GM08714 (cell line): ENCODE results near the gene FBXO5.
"Not testable (repeated sequence)": the region's sequence is repeated elsewhere in the genome, so short reads cannot be mapped to it uniquely, and the experiment has no call there.

Experiments
- H3K4me3 ChIP-seq: fragments of 200-500 bp; sonication (Bioruptor generic); 2 replicates; pipeline ENCODE4 v1.5.1; 2014; ENCODE audit warnings: mild to moderate bottlenecking, low read length, inconsistent platforms
- ZNF274 ChIP-seq: IDR thresholded peaks from 2 replicates; pipeline ENCODE4 v1.6.1; 2012; ENCODE audit warnings: mild to moderate bottlenecking, low read depth, low read length

FBXO5 gene

GRCh38 chr6:153002613-153003365 lies 19.9 kb upstream of the FBXO5 start, which contains the start of gene MTRF1L:
Gene MTRF1L (minus strand): TSS chr6:153002709. CDS start chr6:153002685, 24 bp downstream.
- no peak for TF ChIP-seq ZNF274

DNA sequence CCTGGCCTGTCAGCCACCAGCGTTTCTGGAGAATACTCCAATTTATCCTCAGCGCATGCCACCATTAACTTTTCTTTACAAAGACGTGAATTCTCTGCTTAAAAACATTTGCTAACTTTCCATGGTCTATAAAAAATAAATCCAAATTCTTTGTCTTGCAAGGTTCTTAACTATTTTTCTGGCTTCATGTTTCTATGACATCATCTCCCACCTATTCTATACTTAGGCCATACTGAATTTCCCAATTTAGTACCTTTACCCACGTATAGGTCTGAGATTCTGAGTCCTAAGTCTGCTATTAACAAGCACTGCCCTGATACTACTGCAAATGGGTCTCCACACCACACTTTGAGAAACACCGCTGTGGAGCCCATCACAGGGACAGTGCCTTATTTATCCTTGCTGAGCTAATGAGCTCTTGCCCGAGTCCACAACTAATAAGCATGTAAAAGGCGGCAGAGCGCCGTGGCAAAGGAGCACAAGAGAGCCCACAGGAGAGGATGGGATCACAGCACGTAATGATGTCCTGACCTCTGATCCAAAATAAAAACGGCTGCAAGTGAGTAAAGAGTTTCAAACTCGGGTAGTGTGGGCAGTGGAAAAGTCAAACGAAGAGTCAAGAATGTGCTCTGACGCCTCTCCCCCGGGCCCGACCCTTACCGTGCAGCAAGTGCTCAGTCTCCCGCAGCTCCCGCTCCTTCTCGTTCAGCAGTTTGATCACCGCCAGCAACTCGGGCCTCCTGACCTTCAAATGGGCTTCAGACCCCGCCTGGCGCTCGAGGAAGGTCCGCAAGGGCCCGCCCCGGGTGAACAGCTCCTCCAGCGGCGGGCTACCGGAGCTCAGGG lies 19.1 kb upstream of the FBXO5 start:
- peak overlapping the region; percentile 99 for H3K4me3 ChIP-seq
- no peak for TF ChIP-seq ZNF274

More at GRCh38 chr6:153002613-153003365, 19.9 kb upstream of the FBXO5 start, which contains the start of gene MTRF1L:
- peak within 1 kb of the TSS; percentile 99 for H3K4me3 ChIP-seq

DNA sequence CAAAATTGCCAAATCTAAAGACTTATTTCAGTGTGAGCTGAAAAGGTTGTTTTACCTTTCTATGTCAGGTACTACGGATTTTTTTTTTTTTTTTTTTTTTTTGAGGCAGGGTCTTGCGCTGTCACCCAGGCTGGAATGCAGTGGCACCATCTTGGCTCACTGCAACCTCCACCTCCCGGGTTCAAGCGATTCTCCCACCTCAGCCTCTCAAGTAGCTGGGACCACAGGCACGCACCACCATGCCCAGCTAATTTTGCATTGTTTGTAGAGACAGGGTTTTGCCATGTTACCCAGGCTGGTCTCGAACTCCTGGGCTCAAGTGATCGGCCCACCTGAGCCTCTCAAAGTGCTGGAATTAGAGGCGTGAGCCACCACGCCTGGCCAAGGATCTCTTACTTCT lies 17.9 kb upstream of the FBXO5 start:
- peak overlapping the region; percentile 99 for H3K4me3 ChIP-seq

DNA sequence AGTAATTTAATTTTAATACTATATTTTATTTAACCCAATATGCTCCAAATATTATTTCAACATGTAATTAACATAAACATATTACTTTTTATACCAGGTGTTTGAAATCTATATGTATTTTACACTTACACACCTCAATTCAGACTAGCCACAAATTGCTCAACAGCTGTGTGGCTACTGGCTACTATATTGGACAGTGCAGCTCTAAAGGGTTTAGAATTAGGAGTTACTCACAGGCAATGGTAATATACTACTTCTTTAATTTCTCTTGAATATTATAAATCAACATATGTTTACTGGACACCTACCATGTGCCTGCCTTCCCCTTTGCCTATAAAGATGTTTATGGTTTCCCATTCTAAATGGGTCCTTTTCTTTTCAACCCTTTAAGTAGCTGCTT lies 17.4 kb upstream of the FBXO5 start:
- no peak overlapping the region for H3K4me3 ChIP-seq
- no peak for TF ChIP-seq ZNF274

DNA sequence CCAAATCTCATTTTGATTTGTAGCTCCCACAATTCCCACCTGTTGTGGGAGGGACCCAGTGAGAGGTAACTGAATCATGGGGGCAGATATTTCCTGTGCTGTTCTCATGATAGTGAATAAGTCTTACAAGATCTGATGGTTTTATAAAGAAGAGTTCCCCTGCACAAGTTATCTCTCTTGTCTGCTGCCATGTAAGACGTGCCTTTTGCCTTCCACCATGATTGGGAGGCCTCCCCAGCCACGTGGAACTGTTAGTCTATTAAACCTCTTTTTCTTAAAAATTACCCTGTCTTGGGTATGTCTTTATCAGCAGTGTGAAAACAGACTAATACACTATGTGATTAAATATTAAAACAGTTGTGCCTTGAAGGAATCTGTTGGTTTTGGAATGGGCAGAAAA lies 16.7 kb upstream of the FBXO5 start:
- not testable (repeated sequence) for H3K4me3 ChIP-seq

DNA sequence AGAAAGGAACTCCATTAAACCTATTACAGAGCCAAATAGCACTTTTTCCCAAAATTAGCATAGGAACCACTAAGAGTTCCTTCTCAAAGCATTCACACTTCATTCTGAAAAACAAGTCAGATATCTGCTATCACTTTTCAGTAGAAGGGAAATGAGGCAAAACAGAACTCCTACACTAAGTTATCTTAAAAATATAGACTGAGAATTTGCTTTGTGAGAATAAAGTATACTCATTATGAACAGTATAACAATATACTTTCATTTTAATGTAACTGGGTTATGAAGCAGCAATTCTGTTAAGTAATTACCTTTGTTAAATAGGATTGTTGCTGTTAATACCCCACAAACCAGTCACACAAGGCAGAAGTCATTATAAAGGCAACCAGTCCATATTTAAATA lies 11.0 kb upstream of the FBXO5 start:
- no peak overlapping the region for H3K4me3 ChIP-seq
- TF ChIP-seq ZNF274: no peak

DNA sequence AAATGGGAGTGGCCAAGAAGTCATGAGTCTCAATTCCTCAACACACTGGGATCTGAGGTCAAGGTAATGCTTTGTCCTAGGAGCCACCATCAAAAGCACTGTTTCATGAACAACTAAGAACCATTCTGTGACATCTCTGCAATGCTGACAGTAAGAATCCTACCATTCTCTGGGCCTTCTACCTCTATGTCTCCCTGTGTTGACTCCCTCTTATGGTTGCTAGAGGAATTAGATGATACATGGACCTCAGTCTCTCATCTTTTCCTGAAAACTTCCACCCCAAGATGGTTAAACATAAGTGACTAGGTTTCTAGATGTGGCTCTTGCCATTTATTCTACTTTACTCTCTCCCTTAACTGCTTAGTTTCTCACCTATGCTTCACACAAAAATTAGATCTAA lies 10.6 kb upstream of the FBXO5 start:
- H3K4me3 ChIP-seq: no peak overlapping the region
- no peak for TF ChIP-seq ZNF274

DNA sequence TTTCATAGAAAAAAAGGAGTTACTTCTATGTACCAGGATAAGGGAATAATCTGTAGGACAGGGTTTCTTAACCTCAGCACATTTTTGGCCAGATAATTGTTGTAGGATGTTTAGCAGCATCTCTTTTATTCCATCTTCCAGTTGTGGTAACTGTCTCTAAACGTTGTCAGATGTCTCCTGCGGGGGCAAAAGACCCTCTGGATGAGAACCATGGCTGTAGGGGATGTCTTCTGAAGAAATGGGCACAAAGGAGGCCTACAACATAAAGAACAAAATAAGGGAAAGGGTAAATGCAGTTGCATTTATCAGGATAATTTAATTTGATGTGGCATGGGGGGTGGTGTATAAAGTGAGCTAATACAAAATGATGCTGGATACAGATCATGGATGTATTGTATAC lies 4.1 kb upstream of the FBXO5 start:
- no peak for TF ChIP-seq ZNF274
- H3K4me3 ChIP-seq: no peak overlapping the region

GRCh38 chr6:152985300-152985699 lies 2.5 kb upstream of the FBXO5 start:
- peak overlapping the region; percentile 97 for H3K4me3 ChIP-seq

GRCh38 chr6:152984513-152984872 lies 1.7 kb upstream of the FBXO5 start:
- H3K4me3 ChIP-seq: peak overlapping the region; percentile 97
- TF ChIP-seq ZNF274: no peak

DNA sequence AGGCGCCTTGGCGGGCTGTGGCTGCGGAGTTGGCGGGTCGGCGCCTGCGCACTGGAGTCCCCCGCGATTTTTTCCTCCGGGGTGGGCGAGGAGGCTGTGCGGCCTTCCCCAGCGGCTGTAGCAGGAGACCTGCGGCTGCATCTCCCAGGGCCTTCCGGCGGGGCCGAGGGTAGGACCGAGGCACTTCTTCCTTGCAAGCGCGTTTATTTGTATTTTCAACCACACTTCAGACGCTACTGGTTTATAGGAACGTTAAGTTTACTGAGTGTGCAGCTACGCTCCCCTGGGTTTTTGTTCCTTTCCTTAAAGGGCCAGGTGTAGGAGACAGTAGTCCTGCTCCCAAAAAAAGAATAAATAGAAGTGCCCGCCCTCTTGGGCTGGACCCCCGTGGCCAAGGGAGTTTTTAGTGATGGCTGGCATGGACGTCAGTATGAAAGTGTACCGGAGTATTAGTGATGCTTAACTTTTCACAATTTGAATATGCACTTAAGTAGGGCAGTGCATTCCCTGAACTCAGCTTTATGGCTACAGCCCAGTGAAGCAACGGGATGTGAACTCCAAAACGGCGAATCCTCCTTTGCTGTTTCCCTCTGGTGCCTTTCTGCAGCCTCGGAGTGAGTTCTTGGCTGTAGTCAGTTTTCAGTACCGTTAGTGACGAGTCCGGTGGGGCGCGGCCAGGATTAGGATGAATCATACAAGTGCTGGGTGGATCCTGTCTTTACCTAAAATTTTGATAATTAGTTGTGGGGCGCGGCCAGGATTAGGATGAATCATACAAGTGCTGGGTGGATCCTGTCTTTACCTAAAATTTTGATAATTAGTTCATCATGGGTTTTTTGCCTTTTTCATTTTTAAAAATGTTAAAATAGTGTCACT lies 1.0 kb upstream of the FBXO5 start:
- H3K4me3 ChIP-seq: peak overlapping the region; percentile 97
- TF ChIP-seq ZNF274: no peak

DNA sequence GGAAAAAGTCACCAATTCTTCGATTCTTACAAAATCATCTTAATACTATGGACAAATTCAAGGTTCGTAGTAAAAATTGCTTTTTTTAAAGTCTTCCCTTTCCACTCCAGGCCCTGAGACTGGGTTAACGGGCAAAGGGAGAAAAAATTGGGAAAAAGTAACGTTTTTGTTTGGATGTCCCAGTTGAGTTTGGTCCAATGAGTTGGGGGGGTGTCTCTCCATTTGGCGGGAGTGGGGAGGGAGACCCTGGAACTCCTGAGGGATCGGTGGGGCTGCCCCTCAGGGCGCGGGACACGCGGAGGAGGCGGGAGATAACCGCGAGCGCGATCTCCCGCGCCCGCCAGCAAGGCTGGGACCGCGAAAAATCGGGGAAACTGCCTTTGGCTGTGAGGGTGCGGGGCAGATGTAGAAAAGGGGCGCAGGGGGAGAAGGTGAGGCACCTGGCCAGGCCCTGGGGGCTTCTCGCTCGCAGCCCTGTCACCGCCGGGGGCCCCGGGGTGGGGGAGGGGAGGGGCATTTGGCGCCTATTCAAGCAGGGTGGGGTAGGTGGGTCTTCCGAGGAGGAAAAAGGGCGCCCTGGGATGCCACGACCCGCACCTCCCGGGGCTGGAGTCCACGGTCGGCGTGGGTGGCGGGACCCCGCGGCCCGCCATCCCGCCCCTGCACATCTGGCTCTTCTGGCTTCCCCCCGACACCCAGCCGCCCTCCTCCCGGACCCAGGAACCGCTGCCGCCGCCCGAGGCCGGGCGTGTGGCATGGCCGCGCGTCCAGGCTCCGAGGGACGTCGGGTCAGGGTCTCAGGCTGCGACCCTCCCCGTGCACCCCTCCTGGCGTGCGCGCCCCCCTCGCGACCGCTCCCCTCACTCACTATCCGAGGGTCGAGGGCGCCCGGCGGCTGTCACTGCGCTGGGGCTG lies 595 bp downstream of the FBXO5 start:
- H3K4me3 ChIP-seq: peak overlapping the region; percentile 95
- no peak for TF ChIP-seq ZNF274

DNA sequence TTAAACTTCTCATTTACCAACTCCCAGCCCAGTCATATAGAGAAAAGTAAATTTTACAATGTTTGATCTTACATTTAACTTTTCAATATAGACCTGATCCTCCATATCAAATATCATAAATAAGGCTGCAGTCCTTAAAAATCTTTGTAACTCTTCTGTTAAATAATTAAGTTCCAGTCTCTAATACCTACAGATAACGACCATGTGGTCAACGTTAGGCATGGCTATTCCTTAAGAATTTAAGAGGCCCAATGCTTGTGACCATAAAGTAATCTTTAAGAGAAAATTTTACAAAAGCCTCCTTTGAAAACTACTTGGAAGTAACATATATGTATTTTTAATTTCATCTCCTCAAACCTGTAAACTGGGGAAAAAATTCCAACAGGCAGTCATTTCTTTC lies 1.6 kb downstream of the FBXO5 start:
- no peak for TF ChIP-seq ZNF274
- H3K4me3 ChIP-seq: peak overlapping the region; percentile 95; the same call in 1 of the 2 replicates

- TF ChIP-seq ZNF274: no peak
- H3K4me3 ChIP-seq: peak overlapping the region; percentile 95; the same call in 1 of the 2 replicates
These were observed 2.2 kb downstream of the FBXO5 start for GRCh38 chr6:152980656-152981055.
